GM23338 (cell line): ENCODE results near the gene DGCR8. TPM values are rescaled to one million over a fixed set of nuclear protein-coding genes. Genes with fewer than 3 reads are reported as not detected.

ENCODE experiments used
- ATAC-seq: fragments of 200-7000 bp; cut with Tn5 transposase; 3 replicates; pipeline ENCODE4 v1.9.1; 2020
- DNase-seq: peaks from one replicate; pipeline ENCODE4 v3.0.0-alpha.2; 2015; ENCODE audit warnings: low spot score
- H2AFZ ChIP-seq: fragments of 200-600 bp; sonication (generic); 2 replicates; pipeline ENCODE4 v1.8.0; 2016; ENCODE audit warnings: antibody characterized with exemption, mild to moderate bottlenecking, moderate library complexity
- H3F3A ChIP-seq: fragments of 200-600 bp; sonication (generic); replicated peaks from 2 replicates; pipeline ENCODE4 v1.8.0; 2017; ENCODE audit warnings: antibody characterized with exemption, mixed run types, low read depth
- H3K27ac ChIP-seq: fragments of 200-600 bp; sonication (generic); 2 replicates; pipeline ENCODE4 v1.6.1; 2016; ENCODE audit warnings: low read depth
- H3K27me3 ChIP-seq: fragments of 200-600 bp; sonication (generic); 2 replicates; pipeline ENCODE4 v1.8.0; 2016; ENCODE audit warnings: mild to moderate bottlenecking, mixed run types, moderate library complexity; ENCODE audit not compliant: insufficient read depth
- H3K36me3 ChIP-seq: fragments of 200-600 bp; sonication (generic); 2 replicates; pipeline ENCODE4 v1.8.0; 2016; ENCODE audit warnings: mild to moderate bottlenecking; ENCODE audit not compliant: insufficient read depth
- H3K4me1 ChIP-seq: fragments of 200-600 bp; sonication (generic); 2 replicates; pipeline ENCODE4 v1.8.0; 2016; ENCODE audit warnings: mild to moderate bottlenecking, moderate library complexity; ENCODE audit not compliant: insufficient read depth
- H3K4me2 ChIP-seq: fragments of 200-600 bp; sonication (generic); 2 replicates; pipeline ENCODE4 v1.7.1; 2017; ENCODE audit warnings: mixed run types
- H3K4me3 ChIP-seq: fragments of 200-600 bp; sonication (generic); 2 replicates; pipeline ENCODE4 v1.6.1; 2016; ENCODE audit warnings: mixed run types
- H3K79me2 ChIP-seq: fragments of 200-600 bp; sonication (generic); replicated peaks from 2 replicates; pipeline ENCODE4 v1.8.0; 2017; ENCODE audit warnings: mild to moderate bottlenecking; ENCODE audit not compliant: insufficient read depth
- H3K9me2 ChIP-seq: fragments of 200-600 bp; sonication (generic); 2 replicates; pipeline ENCODE4 v1.8.0; 2017; ENCODE audit not compliant: insufficient read depth
- H4K20me1 ChIP-seq: fragments of 200-600 bp; sonication (generic); replicated peaks from 2 replicates; pipeline ENCODE4 v1.8.0; 2017; ENCODE audit warnings: mild to moderate bottlenecking; ENCODE audit not compliant: insufficient read depth
- H3K27ac Mint-ChIP-seq: 2 replicates; pipeline ENCODE4 v1.8.0; 2020; ENCODE audit warnings: inconsistent platforms, mild to moderate bottlenecking, moderate library complexity, mixed read lengths
- H3K27me3 Mint-ChIP-seq: 3 replicates; pipeline ENCODE4 v1.8.0; 2022; ENCODE audit warnings: low read depth, mild to moderate bottlenecking, moderate library complexity, mixed read lengths, inconsistent platforms; ENCODE audit not compliant: insufficient read depth, poor library complexity
- H3K36me3 Mint-ChIP-seq: 3 replicates; pipeline ENCODE4 v1.8.0; 2021; ENCODE audit warnings: low read depth, mild to moderate bottlenecking, inconsistent platforms, moderate library complexity, mixed read lengths
- H3K4me1 Mint-ChIP-seq: 3 replicates; pipeline ENCODE4 v1.8.0; 2020; ENCODE audit warnings: mild to moderate bottlenecking, inconsistent platforms, mixed read lengths
- H3K4me3 Mint-ChIP-seq: 3 replicates; pipeline ENCODE4 v1.8.0; 2021; ENCODE audit warnings: moderate library complexity, mild to moderate bottlenecking, inconsistent platforms, mixed read lengths
- H3K9me3 Mint-ChIP-seq: 3 replicates; pipeline ENCODE4 v1.8.0; 2020; ENCODE audit warnings: moderate library complexity, mild to moderate bottlenecking, inconsistent platforms, mixed read lengths
- CREB1 ChIP-seq: fragments of 250-450 bp; sonication (Bioruptor Pico); IDR thresholded peaks from 2 replicates; pipeline ENCODE4 v1.5.0; 2020; ENCODE audit warnings: low read depth, mild to moderate bottlenecking, moderate library complexity
- CTCF ChIP-seq, 2 experiments: fragments of 200-600 bp in 1 of 2; sonication (generic) in 1 of 2; conservative IDR thresholded peaks; 2 replicates each; pipeline versions ENCODE4 v1.5.1 to v1.6.1; 2016 to 2017; ENCODE audit warnings: antibody characterized with exemption in 2 of 2, low read depth in 2 of 2, mild to moderate bottlenecking in 2 of 2, moderate library complexity in 1 of 2
- ETS1 ChIP-seq: IDR thresholded peaks from 2 replicates; pipeline ENCODE4 v1.6.1; 2016; ENCODE audit warnings: antibody characterized with exemption
- EZH2phosphoT487 ChIP-seq: fragments of 200-600 bp; sonication (generic); IDR thresholded peaks from one replicate; pipeline ENCODE4 v1.8.1; 2018; ENCODE audit warnings: antibody characterized with exemption; ENCODE audit not compliant: unreplicated experiment
- JUNB ChIP-seq: IDR thresholded peaks from one replicate; pipeline ENCODE4 v1.6.1; 2016; ENCODE audit warnings: antibody characterized with exemption; ENCODE audit not compliant: unreplicated experiment
- NANOG ChIP-seq: IDR thresholded peaks from 2 replicates; pipeline ENCODE4 v1.6.1; 2016; ENCODE audit warnings: antibody characterized with exemption, borderline replicate concordance
- POLR2AphosphoS5 ChIP-seq: IDR thresholded peaks from 2 replicates; pipeline ENCODE4 v1.6.1; 2016; ENCODE audit warnings: antibody characterized with exemption, low read depth
- REST ChIP-seq: IDR thresholded peaks from one replicate; pipeline ENCODE4 v1.6.1; 2018; ENCODE audit warnings: antibody characterized with exemption; ENCODE audit not compliant: unreplicated experiment
- STAT1 ChIP-seq: IDR thresholded peaks from one replicate; pipeline ENCODE4 v1.6.1; 2016; ENCODE audit warnings: antibody characterized with exemption; ENCODE audit not compliant: unreplicated experiment
- ZNF331 ChIP-seq: fragments of 250-450 bp; sonication (Bioruptor Pico); IDR thresholded peaks from 2 replicates; pipeline ENCODE4 v1.5.0; 2020; ENCODE audit warnings: low read depth, mild to moderate bottlenecking, moderate library complexity
- ZNF462 ChIP-seq: fragments of 250-450 bp; sonication (Bioruptor Pico); IDR thresholded peaks from 2 replicates; pipeline ENCODE4 v1.5.0; 2020; ENCODE audit warnings: mild to moderate bottlenecking, moderate library complexity
- polyA plus RNA-seq: library from polyadenylated mRNA; unstranded; fragments of >200 nt; fragmentation: Nextera tagmentation; extraction: Ambion mirVana; gene quantifications from 2 replicates; pipeline ENCODE4 v1.2.1, GENCODE V29; 2016
- total RNA-seq: library from RNA; depleted of rRNA; stranded (reverse); fragments of >200 nt; shearing (Covaris generic); gene quantifications from 2 replicates; pipeline ENCODE4 v1.2.3, GENCODE V29; 2014

The DGCR8 gene
- total and polyA plus RNA-seq, 2 experiments from 2014 or later = 12.2 to 48.9 TPM

- H3K9me3 Mint-ChIP-seq = no peaks in the 10 kb centered on the region
- H3K27ac Mint-ChIP-seq = no peak overlapping the region
- no peaks in the 10 kb centered on the region for H3K4me1 ChIP-seq
- H3K4me1 Mint-ChIP-seq = peaks cover 9% of the 10 kb centered on the region
- TF ChIP-seq ZNF462 (CRISPR knock-in tag) (no peak), STAT1 (no peak), CREB1 (CRISPR knock-in tag) (no peak), JUNB (no peak), CTCF (conservative IDR thresholded peaks at IDR 0.05; ENCODE audit: low read depth in 2 of 2) (no peak), REST (no peak), EZH2phosphoT487 (no peak), POLR2AphosphoS5 (no peak), NANOG (no peak), ETS1 (no peak), ZNF331 (CRISPR knock-in tag) (no peak)
- H3F3A ChIP-seq = peaks cover 20% of the 10 kb centered on the region
- H3K36me3 Mint-ChIP-seq = peaks cover 99% of the 10 kb centered on the region
- peaks cover 11% of the 10 kb centered on the region for H3K27me3 Mint-ChIP-seq
- H3K4me3 Mint-ChIP-seq = no peak overlapping the region
- H3K4me3 ChIP-seq = no peak overlapping the region
- H3K4me2 ChIP-seq = no peak overlapping the region
- H3K27me3 ChIP-seq = no peaks in the 10 kb centered on the region
- H2AFZ ChIP-seq = no peak overlapping the region
- peaks cover 43% of the 10 kb centered on the region for H4K20me1 ChIP-seq
- DNase-seq (no peak), ATAC-seq (no peak)
- H3K36me3 ChIP-seq = peaks cover 47% of the 10 kb centered on the region
- H3K79me2 ChIP-seq = peaks cover 49% of the 10 kb centered on the region
- H3K9me2 ChIP-seq = no peaks in the 10 kb centered on the region
- no peak overlapping the region for H3K27ac ChIP-seq
Observed at GRCh38 chr22:20095521-20095920, 15.5 kb downstream of the DGCR8 start.
